K562 (cell line): ENCODE results near the gene LRFN2.

Experiments used
- LEF1 ChIP-seq: fragments of 450-650 bp; IDR thresholded peaks from 2 replicates; pipeline ENCODE4 v1.6.1; 2016; ENCODE audit warnings: mild to moderate bottlenecking
- NFYB ChIP-seq: IDR thresholded peaks from 2 replicates; pipeline ENCODE4 v1.6.1; 2011; ENCODE audit warnings: mild to moderate bottlenecking, moderate library complexity; ENCODE audit not compliant: insufficient read length; ENCODE audit errors: extremely low read depth
- ZZZ3 ChIP-seq: fragments of 450-650 bp; IDR thresholded peaks from 2 replicates; pipeline ENCODE4 v1.6.1; 2016; ENCODE audit warnings: antibody characterized with exemption, mild to moderate bottlenecking, moderate library complexity
- TF ChIP-seq, protein P1 (sequence below), 3 experiments: IDR thresholded peaks in 2 of 3; conservative IDR thresholded peaks in 1 of 3; 2 replicates each; pipeline ENCODE4 v1.5.1; 2011 to 2012; ENCODE audit warnings: low read length in 3 of 3, mild to moderate bottlenecking in 3 of 3, control low read depth in 2 of 3, improper control_type of control experiment in 1 of 3, inconsistent platforms in 1 of 3, low read depth in 1 of 3, mixed read lengths in 1 of 3, moderate library complexity in 1 of 3; ENCODE audit not compliant: insufficient read depth in 2 of 3

DNA sequence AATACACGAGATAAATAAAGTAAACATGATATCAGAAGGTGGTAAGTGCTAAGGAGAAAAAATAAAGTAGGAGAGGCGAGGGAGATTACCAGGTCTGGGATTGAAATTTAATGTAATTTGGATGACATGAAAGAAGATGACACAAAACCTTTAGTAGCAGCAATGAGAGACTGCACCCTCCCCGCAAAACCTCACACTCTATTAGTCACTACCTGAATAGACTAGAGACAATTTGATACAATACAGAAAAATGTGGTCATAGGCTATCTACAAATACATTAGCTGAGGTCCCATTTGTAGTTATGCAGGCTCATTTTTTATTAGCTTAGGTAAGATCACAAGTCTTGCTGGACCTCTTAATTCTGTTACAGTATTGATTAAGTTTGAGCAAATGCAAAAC is 125.5 kb downstream of the LRFN2 start:
- TF ChIP-seq NFYB (no peak), ZZZ3 (no peak), LEF1 (no peak)
- TF ChIP-seq, protein P1, sequence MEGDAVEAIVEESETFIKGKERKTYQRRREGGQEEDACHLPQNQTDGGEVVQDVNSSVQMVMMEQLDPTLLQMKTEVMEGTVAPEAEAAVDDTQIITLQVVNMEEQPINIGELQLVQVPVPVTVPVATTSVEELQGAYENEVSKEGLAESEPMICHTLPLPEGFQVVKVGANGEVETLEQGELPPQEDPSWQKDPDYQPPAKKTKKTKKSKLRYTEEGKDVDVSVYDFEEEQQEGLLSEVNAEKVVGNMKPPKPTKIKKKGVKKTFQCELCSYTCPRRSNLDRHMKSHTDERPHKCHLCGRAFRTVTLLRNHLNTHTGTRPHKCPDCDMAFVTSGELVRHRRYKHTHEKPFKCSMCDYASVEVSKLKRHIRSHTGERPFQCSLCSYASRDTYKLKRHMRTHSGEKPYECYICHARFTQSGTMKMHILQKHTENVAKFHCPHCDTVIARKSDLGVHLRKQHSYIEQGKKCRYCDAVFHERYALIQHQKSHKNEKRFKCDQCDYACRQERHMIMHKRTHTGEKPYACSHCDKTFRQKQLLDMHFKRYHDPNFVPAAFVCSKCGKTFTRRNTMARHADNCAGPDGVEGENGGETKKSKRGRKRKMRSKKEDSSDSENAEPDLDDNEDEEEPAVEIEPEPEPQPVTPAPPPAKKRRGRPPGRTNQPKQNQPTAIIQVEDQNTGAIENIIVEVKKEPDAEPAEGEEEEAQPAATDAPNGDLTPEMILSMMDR (IDR thresholded peaks at IDR 0.05 in 2 of 3, conservative IDR thresholded peaks at IDR 0.05 in 1 of 3; ENCODE audit: insufficient read depth in 2 of 3, low read depth in 1 of 3, low read length in 3 of 3) = no peak
